ENCODE data around the gene THADA.

The THADA gene

DNA sequence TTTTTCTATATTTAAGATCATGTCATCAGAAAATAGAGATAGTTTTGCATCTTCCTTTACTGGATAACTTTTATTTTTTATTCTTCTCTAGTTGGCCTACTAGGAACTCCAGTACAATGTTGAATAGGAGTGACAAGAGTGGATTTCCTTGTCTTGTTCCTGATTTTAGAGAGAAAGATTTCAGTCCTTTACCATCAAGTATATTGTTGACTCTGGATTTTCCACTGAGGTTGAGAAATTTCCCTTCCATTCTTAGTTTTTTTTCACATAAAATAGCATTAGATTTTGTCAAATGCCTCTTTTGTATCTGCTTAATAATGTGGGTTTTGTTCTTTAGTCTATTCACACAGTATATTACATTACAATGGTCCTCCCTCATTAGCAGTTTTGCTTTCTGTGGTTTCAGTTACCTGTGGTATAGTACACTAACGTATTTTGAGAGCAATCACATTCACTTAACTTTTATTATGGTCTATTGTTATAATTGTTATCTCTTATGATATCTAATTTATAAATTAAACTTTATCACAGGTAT is 105.5 kb downstream of the THADA start:
- DNase-seq, result no peak

DNA sequence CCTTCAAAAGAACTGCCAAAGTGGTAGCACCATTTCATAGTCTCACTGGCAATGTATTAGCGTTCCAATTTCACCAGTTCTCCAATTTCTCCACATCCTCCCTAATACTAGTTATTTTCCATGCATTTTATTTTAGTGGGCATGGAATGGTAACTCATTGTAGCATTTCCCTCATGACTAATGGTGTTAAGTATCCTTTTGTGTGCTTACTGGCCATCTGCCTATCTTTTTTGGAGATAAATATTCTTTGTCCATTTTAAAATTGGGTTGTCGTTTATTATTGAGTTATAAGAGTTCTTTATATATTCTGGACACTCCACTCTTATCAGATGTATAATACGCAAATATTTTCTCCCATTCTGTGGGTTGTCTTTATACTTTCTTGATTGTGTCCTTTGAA is 107.1 kb downstream of the THADA start:
- DNase-seq, result no peak

GRCh38 chr2:43486603-43487002 is 109.2 kb downstream of the THADA start:
- DNase-seq, result no peak

DNA sequence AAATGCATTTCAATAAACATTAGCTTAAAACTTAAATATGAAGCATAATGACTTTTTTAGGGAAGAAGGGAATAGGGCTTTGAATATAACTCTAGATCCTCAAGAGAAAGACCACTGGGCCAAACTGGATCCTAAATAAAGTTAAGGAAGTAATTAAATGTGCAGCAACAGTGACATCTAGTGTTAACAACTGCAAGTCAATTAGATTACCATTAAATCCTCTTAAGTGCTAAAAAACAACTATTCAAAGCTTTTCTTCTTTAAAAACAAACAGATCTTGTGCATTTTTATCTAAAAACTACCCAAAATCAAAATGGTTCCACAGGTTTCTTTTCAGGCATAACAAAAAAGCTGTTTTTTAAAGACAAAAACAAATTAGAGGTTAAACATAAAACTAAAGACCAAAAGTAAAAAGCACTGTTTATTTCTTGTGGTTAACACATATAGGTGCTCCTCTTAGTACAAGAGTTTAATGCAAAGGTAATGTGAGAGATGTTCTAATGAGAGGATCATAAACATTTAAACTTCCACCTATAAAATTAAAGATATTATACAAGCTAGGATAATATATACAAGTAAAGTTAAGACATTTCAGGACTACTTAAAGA is 111.4 kb downstream of the THADA start:
- DNase-seq, result no peak

DNA sequence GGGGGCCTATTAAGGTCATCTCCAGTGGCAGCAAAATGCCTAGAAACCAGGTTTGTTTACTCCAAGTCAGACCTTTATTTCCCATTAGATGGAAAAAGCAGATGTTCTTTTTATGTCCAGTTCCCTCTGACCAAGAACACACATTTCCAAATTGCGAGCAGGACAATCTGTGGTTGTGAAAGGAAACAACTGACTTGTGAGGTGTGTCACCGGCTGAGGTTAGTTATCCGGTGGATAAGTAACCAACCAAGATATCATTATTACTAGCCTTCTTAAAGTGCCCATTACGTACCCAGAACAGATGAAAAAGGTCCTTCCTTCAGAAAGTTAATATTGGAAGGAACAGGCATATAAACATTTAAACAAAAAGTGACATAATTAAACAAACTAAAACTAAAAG is 112.9 kb downstream of the THADA start:
- no peak for DNase-seq

- DNase-seq, result no peak
These were observed 113.8 kb downstream of the THADA start for GRCh38 chr2:43481927-43482542.

GRCh38 chr2:43480874-43481273 is 115.0 kb downstream of the THADA start:
- no peak for DNase-seq

DNA sequence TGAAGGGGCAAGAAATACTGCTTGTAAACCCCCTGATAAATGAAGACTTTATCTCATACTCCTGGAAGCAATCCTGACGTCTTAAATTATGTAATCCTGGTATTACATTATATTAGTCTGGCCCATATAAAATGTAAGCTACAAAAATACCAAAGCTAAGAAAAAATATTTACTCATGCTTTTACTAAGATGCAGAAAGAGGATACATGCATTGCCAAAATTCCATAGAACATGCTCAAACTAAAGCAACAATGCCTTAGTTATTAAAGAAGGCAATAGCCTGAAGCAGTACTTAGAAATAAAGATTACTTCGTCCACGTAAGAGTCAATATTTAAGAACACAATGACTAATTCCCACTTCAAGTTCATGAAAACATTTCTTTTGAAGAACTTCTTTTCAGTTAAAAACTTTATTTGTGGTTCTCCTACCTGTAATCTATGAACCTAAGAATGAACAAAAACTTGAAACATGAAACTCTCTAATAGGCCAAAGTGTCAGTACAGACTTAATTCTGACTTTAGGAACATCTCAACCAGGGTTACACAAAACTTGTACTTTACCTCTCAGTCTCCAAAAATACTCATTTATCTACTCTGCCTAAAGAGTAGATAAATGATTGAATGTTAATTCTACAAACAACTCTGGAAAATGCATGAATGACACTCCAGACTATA is 117.3 kb downstream of the THADA start:
- DNase-seq, result no peak

- DNase-seq, result no peak
These were observed 119.9 kb downstream of the THADA start for GRCh38 chr2:43475922-43476321.

DNA sequence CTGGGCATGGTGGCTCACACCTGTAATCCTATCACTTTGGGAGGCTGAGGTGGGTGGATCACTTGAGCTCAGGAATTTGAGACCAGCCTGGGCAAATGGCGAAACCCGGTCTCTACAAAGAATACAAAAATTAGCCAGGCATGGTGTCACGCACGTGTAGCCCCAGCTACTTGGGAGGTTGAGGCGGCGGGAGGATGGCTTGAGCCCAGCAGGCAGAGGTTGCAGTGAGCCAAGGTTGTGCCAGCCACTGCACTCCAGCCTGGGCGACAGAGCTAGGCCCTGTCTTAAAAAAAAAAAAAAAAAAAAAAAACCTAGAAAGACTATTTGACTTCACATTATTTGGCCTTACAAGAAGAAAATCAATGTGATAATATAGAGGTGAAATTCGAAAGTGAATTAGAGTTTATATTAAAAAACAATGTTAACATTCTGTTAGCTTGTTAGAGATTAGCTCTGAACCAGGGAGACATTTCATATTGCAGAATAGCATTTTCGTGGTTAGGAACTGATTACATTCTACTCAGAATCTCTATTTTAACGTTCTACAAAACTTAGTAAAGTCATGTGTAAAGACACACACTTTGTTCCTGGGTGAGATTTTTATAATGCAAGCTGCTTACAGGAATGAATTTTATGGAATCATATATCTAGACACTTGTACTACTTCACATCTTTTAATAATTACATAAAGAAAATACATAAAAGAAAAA is 120.5 kb downstream of the THADA start:
- DNase-seq, result no peak

GRCh38 chr2:43474273-43474672 is 121.6 kb downstream of the THADA start:
- DNase-seq, result no peak

- no peak for DNase-seq
These were observed 122.1 kb downstream of the THADA start for GRCh38 chr2:43473767-43474166.

DNA sequence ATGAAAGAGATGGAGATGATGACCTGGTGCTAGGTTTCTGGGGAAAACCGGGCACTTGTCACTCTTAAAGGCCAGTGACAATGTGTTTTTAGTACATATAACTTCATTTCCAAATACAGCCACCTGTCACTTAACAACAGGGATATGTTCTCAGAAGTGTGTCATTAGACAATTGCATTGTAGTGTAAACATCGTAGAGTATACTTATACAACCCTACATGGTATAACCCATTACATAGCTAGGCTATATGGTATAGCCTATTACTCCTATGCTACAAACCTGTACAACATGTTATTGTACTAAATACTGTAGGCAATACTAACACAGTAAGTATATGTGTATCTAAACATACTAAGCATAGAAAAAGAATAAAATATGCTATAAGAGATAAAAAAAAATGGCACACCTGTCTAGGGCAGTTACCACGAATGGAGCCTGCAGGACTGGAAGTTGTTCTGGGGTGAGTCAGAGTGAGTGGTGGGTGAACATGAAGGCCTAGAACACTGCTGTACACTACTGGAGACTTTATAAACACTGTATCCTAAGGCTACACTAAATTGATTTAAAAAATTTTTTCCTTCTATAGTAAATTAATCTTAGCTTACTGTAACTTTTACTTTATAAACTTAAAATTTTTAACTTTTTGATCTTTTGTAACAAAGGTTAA is 123.2 kb downstream of the THADA start:
- DNase-seq, result no peak

DNA sequence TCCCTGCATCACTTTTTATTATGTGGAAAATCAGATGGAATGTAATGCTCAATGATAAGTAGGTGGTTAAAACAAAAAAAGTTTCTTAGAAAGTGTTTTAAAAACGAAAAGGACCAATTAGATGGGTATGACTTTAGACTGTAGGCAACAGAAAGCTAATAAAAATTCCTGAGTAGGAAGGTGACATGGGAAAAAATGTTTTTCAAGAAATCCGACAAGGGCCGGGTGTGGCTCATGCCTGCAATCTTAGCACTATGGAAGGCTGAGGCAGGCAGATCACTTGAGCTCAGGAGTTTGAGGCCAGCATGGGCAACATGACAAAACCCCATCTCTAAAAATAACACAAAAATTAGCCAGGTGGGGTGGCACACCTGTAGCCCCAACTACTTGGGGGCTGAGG is 126.1 kb downstream of the THADA start:
- DNase-seq, result no peak

GRCh38 chr2:43469094-43469493 is 126.7 kb downstream of the THADA start:
- no peak for DNase-seq

DNA sequence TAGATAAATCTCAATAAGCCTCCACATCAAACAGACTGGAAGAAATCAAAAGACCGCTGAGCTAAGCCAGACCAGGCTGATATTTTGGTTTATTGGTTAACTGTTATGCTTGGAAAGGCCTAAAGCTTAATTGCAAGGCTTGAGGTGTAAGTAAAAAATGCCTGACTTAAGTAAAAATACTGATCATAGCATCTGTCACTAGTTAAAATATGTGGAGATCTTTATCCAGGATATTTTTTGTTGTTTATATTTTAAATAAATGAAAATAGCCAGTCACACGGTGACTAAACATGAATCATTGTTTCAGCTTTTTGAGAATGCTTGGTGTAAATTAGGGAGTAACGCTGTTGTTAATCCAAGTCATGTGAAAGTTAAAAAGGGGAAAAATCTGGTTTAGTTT is 127.9 kb downstream of the THADA start:
- no peak for DNase-seq

DNA sequence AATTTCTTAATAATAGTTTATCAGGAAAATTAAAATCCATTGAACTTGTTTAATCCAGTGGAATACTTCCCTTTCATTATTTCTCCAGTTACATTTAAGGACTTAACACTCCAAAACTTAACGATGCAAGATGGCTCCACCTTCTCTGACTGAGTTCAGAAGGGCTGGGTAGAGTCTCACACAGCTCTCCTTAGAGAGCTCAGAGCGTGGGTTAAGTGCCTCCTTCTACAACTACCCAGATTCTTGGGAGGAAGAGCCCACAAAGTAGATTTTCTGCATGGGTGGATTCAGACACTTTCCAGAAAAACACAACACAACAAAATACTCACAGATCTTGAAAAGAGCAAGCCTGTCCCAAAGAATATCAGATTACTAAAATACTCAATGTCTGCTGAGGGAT is 130.6 kb downstream of the THADA start:
- no peak for DNase-seq

DNA sequence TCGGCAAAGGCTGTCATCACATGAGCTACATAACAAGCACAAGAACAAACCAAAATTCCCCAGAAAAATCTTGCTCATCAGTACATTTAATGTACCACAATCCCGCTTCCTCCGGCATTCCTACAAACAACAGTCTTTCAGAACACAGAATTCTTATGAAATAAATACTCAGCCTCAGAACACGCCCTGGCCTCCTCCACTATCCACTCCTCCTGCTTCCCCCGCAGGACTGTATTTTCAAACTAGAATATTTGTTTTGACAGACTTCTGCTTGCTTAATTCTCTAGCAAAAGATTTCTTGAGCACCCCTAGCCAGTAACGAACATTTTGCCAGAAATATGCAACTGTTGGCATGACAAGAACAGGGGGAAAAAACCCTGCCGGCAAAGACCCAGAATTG is 131.2 kb downstream of the THADA start:
- no peak for DNase-seq

GRCh38 chr2:43462866-43463641 is 132.8 kb downstream of the THADA start:
- DNase-seq, result no peak

DNA sequence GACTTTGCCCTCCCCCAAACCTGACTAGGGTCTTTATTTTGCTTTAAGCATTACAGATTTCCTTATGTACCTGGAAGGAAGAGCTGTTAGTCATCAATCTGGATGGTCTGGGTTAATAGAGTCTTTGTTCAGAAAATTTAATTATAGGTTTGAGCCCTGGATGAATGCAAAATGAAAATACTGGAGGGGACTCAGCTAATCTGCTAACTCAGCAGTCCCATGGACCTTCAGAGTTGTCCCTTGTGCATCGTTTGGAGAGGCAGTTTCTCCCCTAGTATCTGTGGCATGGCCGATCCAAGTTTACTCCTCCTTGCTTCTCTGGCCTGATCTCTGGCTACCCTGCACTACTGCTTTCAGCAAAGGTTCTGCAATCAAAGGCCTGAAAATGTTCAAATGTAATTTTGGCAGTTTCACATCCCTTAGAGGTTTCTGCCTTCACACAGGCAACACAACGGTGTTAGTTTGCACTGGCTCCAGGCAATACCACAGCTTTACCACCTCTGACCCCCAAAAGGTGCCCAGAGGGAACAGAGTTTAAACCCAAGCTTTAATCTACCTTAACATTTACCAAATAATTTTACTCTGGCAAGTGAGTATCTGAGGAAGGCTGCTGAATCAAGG is 134.3 kb downstream of the THADA start:
- DNase-seq, result no peak

DNA sequence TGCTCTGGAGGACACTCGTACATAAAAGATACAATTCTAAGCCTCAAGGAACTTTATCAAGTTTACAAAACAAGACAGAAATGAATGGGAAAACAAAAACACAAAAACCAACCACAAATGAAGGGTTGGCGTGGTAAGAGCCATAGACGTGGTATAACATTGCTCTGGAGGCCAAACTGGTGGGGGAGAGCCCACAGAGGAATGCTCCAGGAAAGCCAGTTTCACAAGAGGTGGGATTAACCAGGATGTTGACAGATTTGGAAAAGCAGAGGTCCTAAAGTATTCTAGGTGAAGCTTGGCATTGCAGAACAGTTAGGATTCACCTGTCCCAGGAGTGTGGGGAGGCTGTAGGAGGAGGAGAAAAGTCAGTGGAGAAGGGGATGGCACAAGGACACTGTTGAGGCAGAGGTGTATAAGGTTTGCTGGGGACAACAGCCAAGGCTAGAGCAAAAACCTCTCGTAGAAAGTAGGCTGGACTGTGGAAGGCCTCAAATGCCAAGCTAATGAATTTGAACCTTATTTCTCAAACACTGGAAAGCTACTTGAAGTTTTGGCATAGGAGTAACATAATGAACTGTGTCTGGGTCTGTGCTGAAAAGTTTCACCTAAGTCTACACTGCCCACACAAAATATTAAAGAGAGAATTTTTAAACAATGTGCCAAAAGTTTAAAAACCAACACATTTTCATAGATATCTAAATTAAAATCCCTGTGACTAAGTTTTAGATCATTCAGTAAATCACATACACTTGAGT is 135.1 kb downstream of the THADA start:
- no peak for DNase-seq

Measured in stimulated activated CD4-positive, alpha-beta T cell treated with anti-CD3 and anti-CD28 coated beads, Interleukin-12 subunit alpha, Interleukin-12 subunit beta, amount 100 ng/mL, for 4 hours (primary cell).